OCI-LY3 (cell line): ENCODE results near the gene DLX1.

Experiments used
- H2AFZ ChIP-seq: fragments of 200-600, 300-600 bp; shearing (Covaris generic); 2 replicates; pipeline ENCODE4 v1.6.0; 2014; ENCODE audit warnings: antibody characterized with exemption, low read depth, low read length
- H3K27ac ChIP-seq: fragments of 200-600, 300-600 bp; sonication (generic); 2 replicates; pipeline ENCODE4 v1.5.1; 2014; ENCODE audit warnings: mild to moderate bottlenecking, low read length, moderate library complexity, mixed read lengths
- H3K27me3 ChIP-seq: fragments of 200-600, 300-600 bp; sonication (generic); 2 replicates; pipeline ENCODE4 v1.6.1; 2014; ENCODE audit warnings: low read depth, low read length, mixed read lengths
- H3K36me3 ChIP-seq: fragments of 200-600, 300-600 bp; sonication (generic); replicated peaks from 2 replicates; pipeline ENCODE3; 2014; ENCODE audit warnings: low read depth, low read length, mixed read lengths
- H3K4me1 ChIP-seq: fragments of 300-600, 200-600 bp; sonication (generic); 2 replicates; pipeline ENCODE4 v1.6.1; 2014; ENCODE audit warnings: low read length, mixed read lengths
- H3K4me2 ChIP-seq: fragments of 200-600, 300-600 bp; sonication (generic); 2 replicates; pipeline ENCODE4 v1.6.1; 2014; ENCODE audit warnings: low read length, mixed read lengths
- H3K4me3 ChIP-seq: fragments of 300-600, 200-600 bp; sonication (generic); 2 replicates; pipeline ENCODE4 v1.5.1; 2014; ENCODE audit warnings: antibody characterized with exemption, mild to moderate bottlenecking, low read length, moderate library complexity
- H3K79me2 ChIP-seq: fragments of 300-600, 200-600 bp; shearing (Covaris generic); 2 replicates; pipeline ENCODE4 v1.6.1; 2014; ENCODE audit warnings: mild to moderate bottlenecking, low read length, mixed read lengths
- H3K9ac ChIP-seq: fragments of 300-600, 200-600 bp; shearing (Covaris generic); 2 replicates; pipeline ENCODE4 v1.6.0; 2014; ENCODE audit warnings: mild to moderate bottlenecking, low read length, moderate library complexity
- H3K9me3 ChIP-seq: fragments of 200-600, 300-600 bp; shearing (Covaris generic); 2 replicates; pipeline ENCODE4 v1.6.1; 2014; ENCODE audit warnings: low read length, mixed read lengths; ENCODE audit not compliant: insufficient read depth
- H4K20me1 ChIP-seq: fragments of 200-600, 300-600 bp; sonication (generic); 2 replicates; pipeline ENCODE4 v1.6.1; 2016; ENCODE audit warnings: low read length, mixed read lengths; ENCODE audit not compliant: insufficient read depth
- CTCF ChIP-seq: fragments of 200-600, 300-600 bp; sonication (generic); IDR thresholded peaks from 2 replicates; pipeline ENCODE4 v1.5.1; 2014; ENCODE audit warnings: antibody characterized with exemption, low read length, low read depth
- EZH2phosphoT487 ChIP-seq: fragments of 200-600 bp; shearing (Covaris generic); IDR thresholded peaks from 2 replicates; pipeline ENCODE4 v1.6.1; 2018; ENCODE audit warnings: antibody characterized with exemption, mixed run types, low read depth

Gene DLX1

GRCh38 chr2:172088245-172089004, 3.1 kb downstream of the DLX1 start:
- Histone ChIP-seq H3K27ac (no peak overlapping the region), H3K4me3 (no peak overlapping the region), H3K79me2 (no peaks in the 10 kb centered on the region), H3K27me3 (peaks cover 12% of the 10 kb centered on the region; the same call in 1 of the 2 replicates), H3K4me1 (no peaks in the 10 kb centered on the region; the same call in 1 of the 2 replicates), H3K4me2 (no peak overlapping the region), H3K9me3 (no peaks in the 10 kb centered on the region), H3K9ac (no peak overlapping the region), H3K36me3 (no peaks in the 10 kb centered on the region), H4K20me1 (no peaks in the 10 kb centered on the region), H2AFZ (no peak overlapping the region)
- TF ChIP-seq EZH2phosphoT487: no peak
- no peak for TF ChIP-seq CTCF

- Histone ChIP-seq H3K4me3 (no peak overlapping the region), H3K79me2 (no peaks in the 10 kb centered on the region), H3K9ac (no peak overlapping the region), H3K27ac (no peak overlapping the region), H4K20me1 (no peaks in the 10 kb centered on the region), H2AFZ (no peak overlapping the region), H3K27me3 (peaks cover 12% of the 10 kb centered on the region; the same call in 1 of the 2 replicates), H3K9me3 (no peaks in the 10 kb centered on the region), H3K4me1 (no peaks in the 10 kb centered on the region; the same call in 1 of the 2 replicates), H3K4me2 (no peak overlapping the region), H3K36me3 (no peaks in the 10 kb centered on the region)
- TF ChIP-seq EZH2phosphoT487 (no peak), CTCF (no peak)
Measured at GRCh38 chr2:172089005-172089504, 3.7 kb downstream of the DLX1 start.

- Histone ChIP-seq H3K4me1 (no peaks in the 10 kb centered on the region; the same call in 1 of the 2 replicates), H3K4me3 (no peak overlapping the region), H3K4me2 (no peak overlapping the region), H3K9ac (no peak overlapping the region), H4K20me1 (no peaks in the 10 kb centered on the region), H3K9me3 (no peaks in the 10 kb centered on the region), H2AFZ (no peak overlapping the region), H3K27me3 (peaks cover 12% of the 10 kb centered on the region; the same call in 1 of the 2 replicates), H3K36me3 (no peaks in the 10 kb centered on the region), H3K79me2 (no peaks in the 10 kb centered on the region), H3K27ac (no peak overlapping the region)
- TF ChIP-seq EZH2phosphoT487 (no peak), CTCF (no peak)
Measured at GRCh38 chr2:172089633-172090032, 4.3 kb downstream of the DLX1 start.
